Activated naive CD4-positive, alpha-beta T cell treated with anti-CD3 and anti-CD28 coated beads, Interleukin-2, amount 10 ng/mL, durations not matched to agents 7 days and 5 days (primary cell): ENCODE data around the gene MAPK1IP1L.

Experiments
- CTCF ChIA-PET: fragments of 350-600 bp; sonication (Branson Sonifier 250); formaldehyde crosslinking; loops from one replicate; lab custom pipeline; 2021; ENCODE audit warnings: antibody characterized with exemption; lab: Charles Lee
- DNase-seq: peaks from one replicate; pipeline ENCODE4 v3.0.0-alpha.2; 2020
- H3K27ac Mint-ChIP-seq: one replicate; pipeline ENCODE4 v1.8.0; 2021; ENCODE audit warnings: mild to moderate bottlenecking, moderate library complexity, mixed read lengths
- H3K27me3 Mint-ChIP-seq: one replicate; pipeline ENCODE4 v1.8.0; 2021; ENCODE audit warnings: mild to moderate bottlenecking, mixed read lengths
- H3K36me3 Mint-ChIP-seq: one replicate; pipeline ENCODE4 v1.8.0; 2021; ENCODE audit warnings: mixed read lengths
- H3K4me1 Mint-ChIP-seq: one replicate; pipeline ENCODE4 v1.8.0; 2021; ENCODE audit warnings: mixed read lengths
- H3K4me3 Mint-ChIP-seq: one replicate; pipeline ENCODE4 v1.8.0; 2021; ENCODE audit warnings: mild to moderate bottlenecking, moderate library complexity, mixed read lengths
- H3K9me3 Mint-ChIP-seq: one replicate; pipeline ENCODE4 v1.8.0; 2021; ENCODE audit warnings: mixed read lengths

The MAPK1IP1L gene

DNA sequence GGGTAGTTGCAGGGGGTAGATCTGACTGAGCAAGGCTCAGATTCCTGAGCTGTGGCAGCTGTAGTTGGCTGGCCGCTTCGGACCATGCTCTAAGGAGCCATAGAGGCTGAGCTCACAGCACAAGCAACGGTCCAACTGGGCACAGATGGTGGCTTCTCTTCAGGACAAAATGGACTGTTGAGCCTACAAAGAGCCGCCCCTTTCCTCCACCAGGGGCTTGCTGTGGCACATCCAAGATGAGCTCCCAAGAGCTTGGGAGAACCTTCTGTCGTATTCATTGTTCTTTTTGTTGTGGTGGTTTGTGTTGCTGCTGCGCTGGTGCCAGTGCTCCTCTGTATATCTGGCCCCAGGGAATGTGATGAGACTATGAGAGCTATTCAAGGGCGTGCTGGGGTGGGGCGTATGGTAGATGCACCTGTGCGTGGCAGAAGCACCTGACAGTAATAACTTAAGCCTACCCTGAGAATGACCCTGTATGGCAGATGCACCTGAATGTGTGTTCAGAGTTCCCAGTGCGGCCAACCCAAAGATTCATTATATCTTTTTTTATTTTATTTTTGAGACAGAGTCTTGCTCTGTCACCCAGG lies 59.8 kb downstream of the MAPK1IP1L start:
- CTCF ChIA-PET: no interaction called here
- Mint-ChIP-seq H3K4me1 (peaks cover 15% of the 10 kb centered on the region), H3K36me3 (no peaks in the 10 kb centered on the region), H3K9me3 (no peaks in the 10 kb centered on the region), H3K27me3 (peaks cover 13% of the 10 kb centered on the region), H3K4me3 (no peak overlapping the region), H3K27ac (no peak overlapping the region)
- no peak for DNase-seq

DNA sequence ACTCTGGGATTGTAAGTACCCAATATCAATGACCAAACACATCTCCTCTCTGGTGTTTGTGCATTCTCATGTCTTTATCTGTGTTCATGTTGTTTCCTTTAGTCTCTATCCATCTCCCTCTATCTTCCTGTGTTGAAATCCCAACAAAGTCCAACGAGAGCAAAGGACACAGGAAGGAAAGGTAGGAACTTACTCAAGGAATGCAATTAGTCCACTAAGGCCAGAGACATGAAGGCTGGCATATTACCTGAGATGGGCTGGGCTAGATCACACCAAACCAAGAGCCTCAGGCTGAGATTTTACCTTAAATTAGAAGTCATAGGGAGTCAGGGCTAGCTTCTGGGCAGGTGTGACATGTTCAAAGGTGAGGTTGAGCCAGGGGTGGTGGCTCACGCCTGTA lies 63.3 kb downstream of the MAPK1IP1L start:
- H3K9me3 Mint-ChIP-seq: no peaks in the 10 kb centered on the region
- no peak for DNase-seq
- no peaks in the 10 kb centered on the region for H3K36me3 Mint-ChIP-seq
- H3K4me1 Mint-ChIP-seq: peaks cover 8% of the 10 kb centered on the region
- CTCF ChIA-PET: interaction anchor here (1.3 kb wide), 1 partner anchor 64 kb away, joined by 3 read pairs; the partner anchor contains the start of gene MAPK1IP1L
- no peak overlapping the region for H3K27ac Mint-ChIP-seq
- H3K4me3 Mint-ChIP-seq: no peak overlapping the region
- peaks cover 33% of the 10 kb centered on the region for H3K27me3 Mint-ChIP-seq

DNA sequence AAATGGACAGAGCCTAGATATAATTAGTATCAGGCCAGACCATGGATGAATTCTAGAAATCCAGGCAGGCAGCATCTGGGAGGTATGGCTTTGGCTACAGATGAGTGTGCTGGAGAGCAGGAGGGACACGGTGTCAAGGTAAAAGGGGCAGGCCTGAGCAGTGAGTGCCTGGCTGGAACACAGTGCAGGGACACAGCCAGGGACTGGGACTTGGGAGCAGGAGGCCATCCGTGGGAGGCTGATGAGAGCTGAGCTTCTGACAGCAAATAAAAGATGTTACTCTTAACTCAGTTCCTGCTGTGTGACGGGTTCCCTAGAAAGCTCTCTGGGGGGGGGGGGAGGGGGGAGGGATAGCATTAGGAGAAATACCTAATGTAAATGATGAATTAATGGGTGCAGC lies 64.0 kb downstream of the MAPK1IP1L start:
- Mint-ChIP-seq H3K27ac (no peak overlapping the region), H3K4me3 (no peak overlapping the region)

DNA sequence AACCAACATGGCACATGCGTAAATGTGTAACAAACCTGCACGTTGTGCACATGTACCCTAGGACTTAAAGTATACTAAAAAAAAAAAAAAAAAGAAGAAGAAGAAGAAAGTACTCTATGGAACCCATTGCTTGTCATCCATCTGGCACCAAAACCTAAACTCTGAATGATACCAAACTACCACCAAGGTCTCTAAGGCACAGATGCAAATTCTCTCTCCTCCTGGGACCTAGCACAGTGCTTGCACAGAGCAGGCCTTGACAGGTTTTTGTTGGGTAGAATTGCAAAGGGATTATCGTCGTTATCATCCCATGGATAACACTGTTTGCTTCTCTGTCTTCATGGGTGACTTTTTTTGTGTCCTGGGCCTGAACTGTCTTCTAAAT lies 64.4 kb downstream of the MAPK1IP1L start:
- H3K4me1 Mint-ChIP-seq: peaks cover 8% of the 10 kb centered on the region
- H3K9me3 Mint-ChIP-seq: no peaks in the 10 kb centered on the region
- no peak for DNase-seq
- H3K27me3 Mint-ChIP-seq: peaks cover 44% of the 10 kb centered on the region
- H3K4me3 Mint-ChIP-seq: no peak overlapping the region
- H3K36me3 Mint-ChIP-seq: no peaks in the 10 kb centered on the region
- CTCF ChIA-PET: no interaction called here
- no peak overlapping the region for H3K27ac Mint-ChIP-seq

More for the DNA sequence above, 64.0 kb downstream of the MAPK1IP1L start:
- H3K36me3 Mint-ChIP-seq: no peaks in the 10 kb centered on the region
- CTCF ChIA-PET: no interaction called here
- peaks cover 8% of the 10 kb centered on the region for H3K4me1 Mint-ChIP-seq
- DNase-seq: no peak
- H3K27me3 Mint-ChIP-seq: peaks cover 40% of the 10 kb centered on the region
- H3K9me3 Mint-ChIP-seq: no peaks in the 10 kb centered on the region

DNA sequence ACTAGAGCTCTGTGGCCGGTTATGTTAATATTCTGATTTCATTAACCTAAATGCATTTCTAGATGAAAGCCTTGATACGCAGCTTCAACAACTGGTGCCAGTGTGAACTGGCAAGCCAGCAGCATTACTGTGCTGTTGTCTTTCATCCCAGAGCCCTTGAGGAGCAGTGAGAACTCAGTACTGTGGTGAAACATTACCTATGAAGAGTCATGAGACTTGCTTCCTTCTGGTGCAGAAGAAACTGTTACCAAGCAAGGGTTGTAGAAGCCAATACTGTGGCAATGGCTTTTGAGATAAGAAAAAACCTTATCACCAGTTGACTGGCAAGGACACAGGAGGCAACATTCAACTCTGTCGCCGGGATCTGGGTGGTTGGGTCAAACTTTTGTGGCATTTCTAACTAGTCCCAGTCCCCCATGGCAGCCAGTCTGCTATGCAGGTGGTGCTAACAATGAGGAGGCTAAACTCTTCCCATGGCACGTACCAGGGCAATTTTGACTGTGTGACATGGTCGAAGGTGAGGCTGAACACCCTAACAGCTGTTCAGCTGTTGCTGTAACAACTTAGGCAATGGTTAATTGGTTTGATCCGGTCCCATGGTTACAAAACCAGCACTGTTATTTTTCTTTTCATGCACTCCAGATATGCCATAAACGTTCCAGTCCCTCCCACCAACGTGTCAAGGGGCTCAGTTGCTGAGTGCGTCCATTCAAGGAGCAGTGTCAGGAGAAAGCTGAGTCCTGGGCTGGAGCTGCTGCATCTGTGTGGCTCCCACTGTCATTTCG lies 65.0 kb downstream of the MAPK1IP1L start:
- CTCF ChIA-PET: interaction anchor here (0.6 kb wide), 1 partner anchor 10 kb away, joined by 3 read pairs; no protein-coding TSS in a partner anchor
- no peak for DNase-seq
- peaks cover 48% of the 10 kb centered on the region for H3K27me3 Mint-ChIP-seq
- H3K27ac Mint-ChIP-seq: no peak overlapping the region
- H3K9me3 Mint-ChIP-seq: no peaks in the 10 kb centered on the region
- H3K4me1 Mint-ChIP-seq: peaks cover 8% of the 10 kb centered on the region
- H3K36me3 Mint-ChIP-seq: no peaks in the 10 kb centered on the region
- H3K4me3 Mint-ChIP-seq: no peak overlapping the region

DNA sequence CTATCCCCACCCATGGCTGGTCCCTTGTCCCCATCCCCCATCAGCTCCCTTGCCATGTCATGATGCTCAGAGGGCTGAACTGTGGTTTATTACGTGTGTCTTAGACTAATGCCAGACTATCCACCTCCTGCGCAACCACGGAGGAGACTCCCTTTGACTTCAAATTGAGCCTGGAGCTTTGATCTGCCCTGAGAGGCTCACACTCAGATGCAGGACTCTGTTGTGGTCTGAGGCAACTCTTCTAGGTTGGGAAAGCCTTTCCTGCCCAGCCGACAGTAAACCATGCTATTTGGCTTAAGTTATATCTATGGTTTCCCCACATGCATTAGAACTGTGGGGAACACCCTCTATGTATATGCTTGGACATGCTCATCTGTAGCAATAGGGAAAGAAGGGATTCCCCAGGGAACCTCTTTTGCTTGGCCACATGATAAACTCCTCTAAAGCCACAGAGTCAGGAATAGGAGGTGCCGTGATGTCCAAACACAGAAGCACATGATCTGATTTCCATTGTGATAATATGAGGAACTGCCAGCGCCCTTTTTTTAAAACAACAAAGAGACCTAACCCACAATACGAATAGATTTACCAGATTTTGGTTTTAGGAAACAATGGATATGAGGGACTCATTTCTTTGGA lies 66.5 kb downstream of the MAPK1IP1L start:
- Mint-ChIP-seq H3K9me3 (no peaks in the 10 kb centered on the region), H3K4me1 (peaks cover 8% of the 10 kb centered on the region), H3K27ac (no peak overlapping the region), H3K4me3 (no peak overlapping the region), H3K27me3 (peaks cover 53% of the 10 kb centered on the region), H3K36me3 (no peaks in the 10 kb centered on the region)
- no peak for DNase-seq
- CTCF ChIA-PET: interaction anchor here (0.7 to 2.1 kb wide), 3 partner anchors 8 to 41 kb away, joined by 3 to 5 read pairs (median 4); no protein-coding TSS in a partner anchor

DNA sequence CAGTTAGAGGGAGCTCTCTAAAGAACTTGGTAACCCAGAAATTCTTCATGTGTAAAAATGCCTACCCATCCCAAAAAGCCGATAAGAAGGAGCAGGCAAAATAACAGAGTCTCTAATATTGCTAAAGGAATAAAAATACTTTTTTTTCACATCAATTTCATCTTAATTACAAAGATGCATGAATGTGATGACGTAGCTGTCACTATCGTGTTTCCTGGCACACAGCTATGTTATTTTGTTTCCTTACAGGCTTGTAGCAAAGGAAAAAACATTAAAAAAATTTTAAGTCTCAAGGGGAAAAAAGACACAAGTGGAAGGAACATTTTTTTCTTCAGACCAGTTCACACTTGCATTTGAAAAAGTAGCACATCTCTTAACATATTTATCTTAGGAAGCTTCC lies 67.3 kb downstream of the MAPK1IP1L start:
- Mint-ChIP-seq H3K27me3 (peaks cover 54% of the 10 kb centered on the region), H3K27ac (no peak overlapping the region), H3K36me3 (no peaks in the 10 kb centered on the region), H3K9me3 (no peaks in the 10 kb centered on the region), H3K4me1 (peaks cover 8% of the 10 kb centered on the region), H3K4me3 (no peak overlapping the region)
- CTCF ChIA-PET: interaction anchor here (0.7 to 2.1 kb wide), 4 partner anchors 9 to 46 kb away, joined by 3 to 5 read pairs (median 4); no protein-coding TSS in a partner anchor
- DNase-seq: no peak
